ENCODE results near the gene PIAS4. TPM values are rescaled to one million over a fixed set of nuclear protein-coding genes. Genes with fewer than 3 reads are reported as not detected.

The PIAS4 gene
- total RNA-seq, 1 donor from 2014 or later, result 58.8 TPM

DNA sequence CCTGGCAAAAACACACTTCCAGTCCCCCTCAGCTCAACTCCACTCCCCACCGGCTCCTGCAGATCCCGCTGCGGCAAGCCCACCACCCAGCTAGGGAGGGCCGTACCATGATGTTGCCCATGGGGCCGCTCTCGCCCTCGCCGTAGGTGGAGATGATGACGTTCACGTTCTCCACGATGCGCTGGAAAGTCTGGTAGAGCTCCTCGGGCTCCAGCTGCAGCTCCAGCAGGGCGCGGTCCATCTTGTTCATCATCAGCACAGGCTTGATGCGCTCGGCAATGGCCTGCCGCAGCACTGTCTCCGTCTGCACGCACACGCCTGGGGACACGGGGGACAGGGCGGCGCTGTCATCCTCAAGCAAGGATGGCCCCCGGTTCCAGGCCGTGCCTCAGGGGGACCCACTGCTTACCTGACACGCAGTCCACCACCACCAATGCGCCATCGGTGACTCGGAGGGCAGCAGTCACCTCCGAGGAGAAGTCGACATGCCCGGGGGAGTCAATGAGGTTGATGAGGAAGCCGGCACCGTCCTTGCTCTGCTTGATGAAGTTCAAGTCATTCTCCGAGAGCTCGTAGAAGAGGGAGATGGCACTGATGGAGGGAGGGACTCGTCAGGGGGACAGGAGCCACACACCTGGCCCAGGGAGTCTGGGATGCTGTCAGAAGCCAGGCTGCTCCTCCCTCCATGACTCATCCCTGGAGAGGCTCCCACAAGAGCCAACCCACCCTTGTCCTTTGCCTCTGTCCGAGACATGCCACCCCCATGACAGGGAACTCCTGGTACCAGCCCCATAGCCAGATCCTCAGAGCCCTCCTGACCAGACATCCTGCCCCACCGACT is 24.6 kb upstream of the PIAS4 start:
- Mint-ChIP-seq H3K9me3 (no peaks in the 10 kb centered on the region), H3K4me3 (peak overlapping the region; percentile 99), H3K27ac (ENCODE audit: unreplicated experiment) (peak overlapping the region; percentile 71), H3K36me3 (ENCODE audit: low read depth) (peaks cover 34% of the 10 kb centered on the region), H3K4me1 (peaks cover 46% of the 10 kb centered on the region), H3K27me3 (ENCODE audit: low read depth) (peaks cover 37% of the 10 kb centered on the region)
- TF ChIP-seq, protein P1, sequence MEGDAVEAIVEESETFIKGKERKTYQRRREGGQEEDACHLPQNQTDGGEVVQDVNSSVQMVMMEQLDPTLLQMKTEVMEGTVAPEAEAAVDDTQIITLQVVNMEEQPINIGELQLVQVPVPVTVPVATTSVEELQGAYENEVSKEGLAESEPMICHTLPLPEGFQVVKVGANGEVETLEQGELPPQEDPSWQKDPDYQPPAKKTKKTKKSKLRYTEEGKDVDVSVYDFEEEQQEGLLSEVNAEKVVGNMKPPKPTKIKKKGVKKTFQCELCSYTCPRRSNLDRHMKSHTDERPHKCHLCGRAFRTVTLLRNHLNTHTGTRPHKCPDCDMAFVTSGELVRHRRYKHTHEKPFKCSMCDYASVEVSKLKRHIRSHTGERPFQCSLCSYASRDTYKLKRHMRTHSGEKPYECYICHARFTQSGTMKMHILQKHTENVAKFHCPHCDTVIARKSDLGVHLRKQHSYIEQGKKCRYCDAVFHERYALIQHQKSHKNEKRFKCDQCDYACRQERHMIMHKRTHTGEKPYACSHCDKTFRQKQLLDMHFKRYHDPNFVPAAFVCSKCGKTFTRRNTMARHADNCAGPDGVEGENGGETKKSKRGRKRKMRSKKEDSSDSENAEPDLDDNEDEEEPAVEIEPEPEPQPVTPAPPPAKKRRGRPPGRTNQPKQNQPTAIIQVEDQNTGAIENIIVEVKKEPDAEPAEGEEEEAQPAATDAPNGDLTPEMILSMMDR (conservative IDR thresholded peaks at IDR 0.05), result no peak
- no peak for DNase-seq (ENCODE audit: low read depth, low spot score)

DNA sequence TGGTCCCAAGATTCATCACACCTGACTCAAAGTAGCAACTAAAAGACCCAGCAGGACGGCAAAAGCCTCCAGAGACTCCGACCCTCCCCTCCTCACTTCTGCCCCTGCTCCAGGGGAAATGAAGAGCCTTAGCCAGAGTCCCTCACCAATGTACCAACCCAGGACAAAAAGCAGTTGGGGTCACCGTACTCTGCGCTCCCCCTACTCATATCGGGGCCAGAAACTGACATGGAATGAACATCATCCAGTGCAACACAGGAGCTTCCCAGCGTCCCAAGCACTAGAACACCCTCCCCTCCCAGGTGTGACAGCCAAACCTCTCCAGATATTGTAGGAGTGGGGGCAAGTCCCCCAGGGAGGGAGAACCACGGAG is 24.0 kb upstream of the PIAS4 start:
- peaks cover 46% of the 10 kb centered on the region for H3K4me1 Mint-ChIP-seq
- no peak for DNase-seq (ENCODE audit: low read depth, low spot score)
- H3K36me3 Mint-ChIP-seq (ENCODE audit: low read depth), result peaks cover 31% of the 10 kb centered on the region
- TF ChIP-seq, protein P1 (conservative IDR thresholded peaks at IDR 0.05), result no peak
- H3K27me3 Mint-ChIP-seq (ENCODE audit: low read depth), result peaks cover 37% of the 10 kb centered on the region
- peak overlapping the region; percentile 99 for H3K27ac Mint-ChIP-seq (ENCODE audit: unreplicated experiment)
- peak overlapping the region; percentile 99 for H3K4me3 Mint-ChIP-seq
- H3K9me3 Mint-ChIP-seq, result no peaks in the 10 kb centered on the region

DNA sequence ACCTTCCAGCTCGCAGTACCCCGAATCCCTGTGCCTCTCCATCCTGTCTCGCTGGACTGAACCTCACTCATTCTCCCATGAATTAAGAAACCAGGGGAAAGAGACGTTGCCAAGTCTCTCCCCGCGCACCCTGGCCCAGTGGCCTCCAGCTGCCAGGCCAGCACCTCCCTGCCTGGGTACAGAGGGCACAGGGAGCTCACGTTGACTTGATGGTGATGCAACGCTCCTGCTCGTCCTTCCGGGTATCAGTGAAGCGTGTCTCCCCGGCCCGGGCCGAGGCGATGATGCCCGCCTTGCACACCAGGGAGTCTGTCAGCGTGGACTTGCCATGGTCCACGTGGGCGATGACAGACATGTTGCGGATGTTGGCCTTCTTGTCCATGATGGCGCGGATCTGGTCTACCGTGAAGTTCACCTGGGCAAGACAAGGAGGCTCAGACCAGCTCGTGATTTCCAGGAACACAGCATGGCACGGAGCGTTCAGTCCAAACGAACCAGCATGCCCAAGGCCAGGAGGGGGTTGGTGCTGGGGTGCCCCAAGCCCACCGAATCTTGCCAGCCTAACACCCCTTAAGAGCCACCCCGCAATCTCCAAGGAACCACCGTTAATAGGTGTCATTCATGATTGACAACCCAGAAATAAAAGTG is 23.5 kb upstream of the PIAS4 start:
- TF ChIP-seq, protein P1 (conservative IDR thresholded peaks at IDR 0.05), result no peak
- no peak for DNase-seq (ENCODE audit: low read depth, low spot score)
- Mint-ChIP-seq H3K36me3 (ENCODE audit: low read depth) (peaks cover 29% of the 10 kb centered on the region), H3K4me3 (peak overlapping the region; percentile 99), H3K27ac (ENCODE audit: unreplicated experiment) (peak overlapping the region; percentile 99), H3K9me3 (no peaks in the 10 kb centered on the region), H3K4me1 (peaks cover 46% of the 10 kb centered on the region), H3K27me3 (ENCODE audit: low read depth) (peaks cover 37% of the 10 kb centered on the region)

DNA sequence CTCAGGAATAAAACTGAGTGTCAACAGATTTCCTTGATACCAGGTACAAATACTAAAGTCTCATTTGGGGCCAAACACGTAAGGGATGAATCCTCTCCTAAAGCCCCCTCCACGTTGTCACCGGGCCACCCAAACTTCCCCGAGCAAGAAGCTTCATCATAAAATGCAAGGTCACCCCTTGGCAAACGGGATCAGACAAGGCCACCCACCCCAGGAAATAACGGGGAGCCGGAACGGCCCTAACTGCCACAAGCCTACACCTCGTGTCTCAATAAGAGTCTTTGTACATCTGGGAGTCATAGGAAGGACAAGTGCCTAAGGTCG is 23.0 kb upstream of the PIAS4 start:
- Mint-ChIP-seq H3K4me1 (peaks cover 46% of the 10 kb centered on the region), H3K27ac (ENCODE audit: unreplicated experiment) (peak overlapping the region; percentile 99), H3K36me3 (ENCODE audit: low read depth) (peaks cover 25% of the 10 kb centered on the region), H3K27me3 (ENCODE audit: low read depth) (peaks cover 37% of the 10 kb centered on the region), H3K9me3 (no peaks in the 10 kb centered on the region), H3K4me3 (peak overlapping the region; percentile 99)
- no peak for DNase-seq (ENCODE audit: low read depth, low spot score)
- TF ChIP-seq, protein P1 (conservative IDR thresholded peaks at IDR 0.05), result no peak

DNA sequence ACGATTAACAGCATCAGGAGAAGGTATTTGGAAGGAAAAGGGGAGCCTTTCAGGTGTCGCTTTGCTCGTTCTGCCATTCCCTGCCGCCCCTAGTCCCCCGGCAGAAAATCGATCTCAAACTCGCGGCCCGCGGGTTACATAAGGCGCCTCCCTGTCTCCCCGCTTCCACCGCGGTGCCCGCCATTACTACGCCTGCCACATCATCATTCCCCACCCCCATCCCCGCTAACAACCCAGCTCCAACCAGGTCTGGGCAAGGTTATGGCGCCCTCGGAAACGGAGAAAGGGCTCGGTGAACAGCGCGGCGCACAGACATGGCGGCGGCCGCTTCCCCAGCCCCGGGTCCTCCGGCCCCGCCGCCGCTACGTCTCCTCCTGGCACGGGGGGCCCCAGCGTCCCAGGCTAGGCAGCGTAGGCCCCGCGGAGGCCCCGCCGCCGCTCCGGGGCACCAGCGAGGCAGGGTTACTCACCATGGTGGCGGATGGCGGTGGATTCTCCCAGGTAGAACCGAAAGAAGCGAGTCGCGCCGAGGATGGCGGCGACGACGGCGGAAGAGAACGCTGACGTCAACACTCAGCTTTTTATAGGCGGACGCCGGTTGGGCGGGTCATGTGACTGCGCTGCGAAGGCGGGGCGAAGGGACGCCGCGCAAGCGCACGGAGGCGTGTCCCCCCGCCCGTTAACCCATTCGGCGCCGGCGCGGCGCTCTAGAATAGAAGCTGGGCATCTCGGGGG is 22.5 kb upstream of the PIAS4 start, which contains the start of gene EEF2:
EEF2 (minus strand) TSS at position 556 of the 735 bp plus-strand sequence; CDS start at position 473, 83 bp downstream.
- peaks cover 38% of the 10 kb centered on the region for H3K27me3 Mint-ChIP-seq (ENCODE audit: low read depth)
- peak; percentile 88 for DNase-seq (ENCODE audit: low read depth, low spot score)
- peaks cover 48% of the 10 kb centered on the region for H3K4me1 Mint-ChIP-seq
- peak within 1 kb of the TSS; percentile 99 for H3K4me3 Mint-ChIP-seq
- peaks cover 24% of the 10 kb centered on the region for H3K36me3 Mint-ChIP-seq (ENCODE audit: low read depth)
- no peaks in the 10 kb centered on the region for H3K9me3 Mint-ChIP-seq
- TF ChIP-seq, protein P1 (conservative IDR thresholded peaks at IDR 0.05), result no peak
- H3K27ac Mint-ChIP-seq (ENCODE audit: unreplicated experiment), result peak within 1 kb of the TSS; percentile 99

Measured in neural crest cell (in vitro differentiated cells).